CD4-positive, alpha-beta T cell (primary cell): ENCODE measurements around the gene SYNE1. TPM values are rescaled to one million over a fixed set of nuclear protein-coding genes. Genes with fewer than 3 reads are reported as not detected.
A peak's percentile ranks its signal among the peaks of the same experiment; 100 is the strongest.

Experiments used
- ATAC-seq: fragments of 200-7000 bp; cut with Tn5 transposase; one replicate; pipeline ENCODE4 v1.10.0; 2022; ENCODE audit warnings: mild to moderate bottlenecking; ENCODE audit not compliant: poor library complexity
- CTCF ChIA-PET: fragments of 350-600 bp; sonication (Branson Sonifier 250); formaldehyde crosslinking; loops from one replicate; lab custom pipeline; 2021; ENCODE audit warnings: antibody characterized with exemption, inconsistent platforms; lab: Charles Lee
- POLR2A ChIA-PET: fragments of 350-600 bp; sonication (Branson Sonifier 250); formaldehyde crosslinking; loops from one replicate; lab custom pipeline; 2021; ENCODE audit warnings: antibody characterized with exemption, inconsistent platforms; lab: Charles Lee
- DNase-seq, 14 experiments: peaks; one replicate each; pipeline ENCODE4 v3.0.0-alpha.2; 2013 to 2020; ENCODE audit warnings: mixed read lengths in 2 of 14
- H3K27ac ChIP-seq, 2 donors: one replicate each; pipeline versions ENCODE4 v1.5.1 to v1.7.0; 2013; ENCODE audit warnings: low read length in 2 of 2, low read depth in 1 of 2, mild to moderate bottlenecking in 1 of 2
- H3K27me3 ChIP-seq, 2 experiments: 1 replicate in 1 of 2; 2 replicates in 1 of 2; pipeline versions ENCODE4 v1.6.1 to v1.7.0; 2013; ENCODE audit warnings: low read length in 2 of 2, control low read depth in 1 of 2, mild to moderate bottlenecking in 1 of 2, moderate library complexity in 1 of 2; ENCODE audit not compliant: insufficient read depth in 2 of 2, control insufficient read depth in 1 of 2
- H3K36me3 ChIP-seq: one replicate; pipeline ENCODE4 v1.6.1; 2013; ENCODE audit warnings: low read length, control low read depth; ENCODE audit not compliant: insufficient read depth
- H3K4me1 ChIP-seq: one replicate; pipeline ENCODE4 v1.6.1; 2013; ENCODE audit warnings: low read length, control low read depth; ENCODE audit not compliant: insufficient read depth
- H3K4me3 ChIP-seq: one replicate; pipeline ENCODE4 v1.5.1; 2013; ENCODE audit warnings: mild to moderate bottlenecking, low read length, moderate library complexity
- H3K9me3 ChIP-seq, 2 experiments: 1 replicate in 1 of 2; 2 replicates in 1 of 2; pipeline versions ENCODE4 v1.6.1 to v1.7.0; 2013; ENCODE audit warnings: low read length in 2 of 2, mild to moderate bottlenecking in 2 of 2, control low read depth in 1 of 2, moderate library complexity in 1 of 2; ENCODE audit not compliant: control insufficient read depth in 1 of 2, insufficient read depth in 1 of 2
- H3K27ac Mint-ChIP-seq: one replicate; pipeline ENCODE4 v1.8.0; 2020; ENCODE audit warnings: mixed read lengths
- H3K27me3 Mint-ChIP-seq: one replicate; pipeline ENCODE4 v1.8.0; 2021; ENCODE audit warnings: mixed read lengths
- H3K36me3 Mint-ChIP-seq: one replicate; pipeline ENCODE4 v1.8.0; 2021; ENCODE audit warnings: low read depth, mixed read lengths
- H3K4me1 Mint-ChIP-seq: one replicate; pipeline ENCODE4 v1.8.0; 2021; ENCODE audit warnings: low read depth, mixed read lengths
- H3K4me3 Mint-ChIP-seq: one replicate; pipeline ENCODE4 v1.8.0; 2020; ENCODE audit warnings: mild to moderate bottlenecking, mixed read lengths
- H3K9me3 Mint-ChIP-seq: one replicate; pipeline ENCODE4 v1.8.0; 2020; ENCODE audit warnings: mixed read lengths
- CTCF ChIP-seq: fragments of 200-600 bp; IDR thresholded peaks from one replicate; pipeline ENCODE4 v1.8.0; 2022; ENCODE audit warnings: antibody characterized with exemption, mild to moderate bottlenecking
- intact Hi-C, 2 experiments: fragments of 100-400 bp; cut with DNase I in 1 of 2; cut with micrococcal nuclease in 1 of 2; formaldehyde crosslinking; loops; one replicate each; pipeline versions ENCODE4 v1.15.1 to v1.9.0; 2023 to 2025; cut with DNase I, micrococcal nuclease
- total RNA-seq, 174 experiments: library from RNA in 2 of 174; stranded (reverse) in 2 of 174; gene quantifications; one replicate each; pipeline ENCODE4 v1.2.3 and lab custom pipeline; 2021 to 2026

SYNE1 gene
- total RNA-seq, 2 experiments from 2014 or later: 94.9 to 108 TPM

- no peak for ATAC-seq
- H3K4me3 Mint-ChIP-seq: no peak overlapping the region
- H3K9me3 ChIP-seq: peaks cover 5 to 10% of the 10 kb centered on the region in 2 experiments
- H3K36me3 Mint-ChIP-seq: peaks cover 86% of the 10 kb centered on the region
- H3K27me3 Mint-ChIP-seq: no peaks in the 10 kb centered on the region
- peak overlapping the region in 1 of 2 donors; percentile 2 for H3K27ac ChIP-seq
- intact Hi-C loops: no loop called here
- peaks cover 12% of the 10 kb centered on the region for H3K4me1 ChIP-seq
- CTCF ChIA-PET: no interaction called here
- no peaks in the 10 kb centered on the region for H3K36me3 ChIP-seq
- POLR2A ChIA-PET: no interaction called here
- peaks cover 14% of the 10 kb centered on the region for H3K9me3 Mint-ChIP-seq
- peaks cover 74% of the 10 kb centered on the region for H3K4me1 Mint-ChIP-seq
- H3K27me3 ChIP-seq: no peaks in the 10 kb centered on the region
- H3K4me3 ChIP-seq: no peak overlapping the region
- peak overlapping the region; percentile 97 for H3K27ac Mint-ChIP-seq
- no peak for DNase-seq
- TF ChIP-seq CTCF: no peak
Observed at GRCh38 chr6:152189736-152190135, 447.4 kb downstream of the SYNE1 start.

GRCh38 chr6:152188011-152188410 lies 449.2 kb downstream of the SYNE1 start:
- no peak for TF ChIP-seq CTCF
- Histone ChIP-seq H3K36me3 (no peaks in the 10 kb centered on the region), H3K27me3 (no peaks in the 10 kb centered on the region), H3K4me1 (peaks cover 17% of the 10 kb centered on the region), H3K9me3 (peaks cover 0 to 10% of the 10 kb centered on the region in 2 experiments), H3K4me3 (no peak overlapping the region), H3K27ac (peak overlapping the region in 1 of 2 donors; percentile 14)
- Mint-ChIP-seq H3K4me3 (no peak overlapping the region), H3K4me1 (peaks cover 85% of the 10 kb centered on the region), H3K27ac (peak overlapping the region; percentile 97), H3K9me3 (peaks cover 10% of the 10 kb centered on the region), H3K27me3 (no peaks in the 10 kb centered on the region), H3K36me3 (peaks cover 77% of the 10 kb centered on the region)
- ATAC-seq: no peak
- POLR2A ChIA-PET: no interaction called here
- intact Hi-C loops: no loop called here
- CTCF ChIA-PET: no interaction called here
- no peak for DNase-seq

GRCh38 chr6:152186840-152187239 lies 450.3 kb downstream of the SYNE1 start:
- Mint-ChIP-seq H3K9me3 (peaks cover 5% of the 10 kb centered on the region), H3K27ac (peak overlapping the region; percentile 97), H3K36me3 (peaks cover 78% of the 10 kb centered on the region), H3K4me3 (peak overlapping the region; percentile 96), H3K4me1 (peaks cover 91% of the 10 kb centered on the region), H3K27me3 (no peaks in the 10 kb centered on the region)
- TF ChIP-seq CTCF: no peak
- Histone ChIP-seq H3K9me3 (peaks cover 0 to 8% of the 10 kb centered on the region in 2 experiments), H3K4me1 (peaks cover 21% of the 10 kb centered on the region), H3K27me3 (no peaks in the 10 kb centered on the region), H3K4me3 (no peak overlapping the region), H3K27ac (peak overlapping the region; percentile 19 to 81), H3K36me3 (no peaks in the 10 kb centered on the region)
- intact Hi-C loops: no loop called here
- DNase-seq (no peak), ATAC-seq (no peak)
- ChIA-PET CTCF (no interaction called here), POLR2A (no interaction called here)
